Kidney glomerular epithelial cell (primary cell): Measurements from ENCODE around the gene MAPK8IP2.
A peak's percentile ranks its signal among the peaks of the same experiment; 100 is the strongest.
"Not testable (repeated sequence)": the region's sequence is repeated elsewhere in the genome, so short reads cannot be mapped to it uniquely, and the experiment has no call there.

Source experiments
- DNase-seq: peaks from one replicate; lab custom pipeline; 2025; lab: John Stamatoyannopoulos, UW

Gene MAPK8IP2

GRCh38 chr22:50612528-50613221 lies 12.1 kb downstream of the MAPK8IP2 start:
- DNase-seq, result no peak

GRCh38 chr22:50613291-50613981 lies 12.8 kb downstream of the MAPK8IP2 start:
- DNase-seq, result no peak

GRCh38 chr22:50614296-50614695 lies 13.7 kb downstream of the MAPK8IP2 start:
- not testable (repeated sequence) for DNase-seq

- DNase-seq, result peak; percentile 43
These were observed 20.2 kb downstream of the MAPK8IP2 start for GRCh38 chr22:50620593-50621355.

- DNase-seq, result no peak
These were observed 20.8 kb downstream of the MAPK8IP2 start for GRCh38 chr22:50621356-50621880.

- no peak for DNase-seq
These were observed 21.5 kb downstream of the MAPK8IP2 start for GRCh38 chr22:50621948-50622722.

GRCh38 chr22:50622723-50623327 lies 22.2 kb downstream of the MAPK8IP2 start:
- DNase-seq, result no peak

- DNase-seq, result no peak
These were observed 23.9 kb downstream of the MAPK8IP2 start for GRCh38 chr22:50624347-50625130.

- DNase-seq, result no peak
These were observed 24.6 kb downstream of the MAPK8IP2 start for GRCh38 chr22:50625131-50625567.

- no peak for DNase-seq
These were observed 25.1 kb downstream of the MAPK8IP2 start for GRCh38 chr22:50625568-50626313.

GRCh38 chr22:50626314-50626849 lies 25.8 kb downstream of the MAPK8IP2 start:
- DNase-seq, result no peak

- DNase-seq, result no peak
These were observed 26.5 kb downstream of the MAPK8IP2 start for GRCh38 chr22:50626850-50627641.

GRCh38 chr22:50627642-50628542 lies 27.3 kb downstream of the MAPK8IP2 start, which contains the start of gene ARSA:
Gene ARSA, minus strand, starts transcription at chr22:50628152. Its CDS starts 373 bp downstream, at chr22:50627779.
- DNase-seq, result peak; percentile 56

GRCh38 chr22:50628543-50629134 lies 28.0 kb downstream of the MAPK8IP2 start:
- no peak for DNase-seq

GRCh38 chr22:50630376-50630775 lies 29.8 kb downstream of the MAPK8IP2 start:
- DNase-seq, result no peak

GRCh38 chr22:50633086-50633485 lies 32.5 kb downstream of the MAPK8IP2 start:
- DNase-seq, result no peak

GRCh38 chr22:50633771-50634170 lies 33.2 kb downstream of the MAPK8IP2 start:
- DNase-seq, result no peak
